ENCODE measurements around the gene GGT6. TPM values are rescaled to one million over a fixed set of nuclear protein-coding genes. Genes with fewer than 3 reads are reported as not detected.

Gene GGT6
- total RNA-seq, 1 donor from 2014 or later, result not detected

- peak overlapping the region in 1 of 2 donors; percentile 26 for H3K27ac ChIP-seq
- H3K9me3 ChIP-seq, result no peaks in the 10 kb centered on the region
- no peak for DNase-seq (ENCODE audit: low spot score in 2 of 2)
- peaks cover 4 to 14% of the 10 kb centered on the region in 2 donors for H3K4me1 ChIP-seq
- TF ChIP-seq, protein P1, sequence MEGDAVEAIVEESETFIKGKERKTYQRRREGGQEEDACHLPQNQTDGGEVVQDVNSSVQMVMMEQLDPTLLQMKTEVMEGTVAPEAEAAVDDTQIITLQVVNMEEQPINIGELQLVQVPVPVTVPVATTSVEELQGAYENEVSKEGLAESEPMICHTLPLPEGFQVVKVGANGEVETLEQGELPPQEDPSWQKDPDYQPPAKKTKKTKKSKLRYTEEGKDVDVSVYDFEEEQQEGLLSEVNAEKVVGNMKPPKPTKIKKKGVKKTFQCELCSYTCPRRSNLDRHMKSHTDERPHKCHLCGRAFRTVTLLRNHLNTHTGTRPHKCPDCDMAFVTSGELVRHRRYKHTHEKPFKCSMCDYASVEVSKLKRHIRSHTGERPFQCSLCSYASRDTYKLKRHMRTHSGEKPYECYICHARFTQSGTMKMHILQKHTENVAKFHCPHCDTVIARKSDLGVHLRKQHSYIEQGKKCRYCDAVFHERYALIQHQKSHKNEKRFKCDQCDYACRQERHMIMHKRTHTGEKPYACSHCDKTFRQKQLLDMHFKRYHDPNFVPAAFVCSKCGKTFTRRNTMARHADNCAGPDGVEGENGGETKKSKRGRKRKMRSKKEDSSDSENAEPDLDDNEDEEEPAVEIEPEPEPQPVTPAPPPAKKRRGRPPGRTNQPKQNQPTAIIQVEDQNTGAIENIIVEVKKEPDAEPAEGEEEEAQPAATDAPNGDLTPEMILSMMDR (IDR thresholded peaks at IDR 0.05), result peak in 1 of 3 experiments; percentile 21
- no peaks in the 10 kb centered on the region for H3K27me3 ChIP-seq
- intact Hi-C loops (cut with DNase I), result loop anchor here (5.0 kb wide), 1 partner anchor 119 kb away; no protein-coding TSS in a partner anchor
- H3K36me3 ChIP-seq, result peaks cover 65 to 79% of the 10 kb centered on the region in 2 donors
- no peak overlapping the region for H3K4me3 ChIP-seq
Measured at GRCh38 chr17:4541328-4542002, 18.9 kb downstream of the GGT6 start.

DNA sequence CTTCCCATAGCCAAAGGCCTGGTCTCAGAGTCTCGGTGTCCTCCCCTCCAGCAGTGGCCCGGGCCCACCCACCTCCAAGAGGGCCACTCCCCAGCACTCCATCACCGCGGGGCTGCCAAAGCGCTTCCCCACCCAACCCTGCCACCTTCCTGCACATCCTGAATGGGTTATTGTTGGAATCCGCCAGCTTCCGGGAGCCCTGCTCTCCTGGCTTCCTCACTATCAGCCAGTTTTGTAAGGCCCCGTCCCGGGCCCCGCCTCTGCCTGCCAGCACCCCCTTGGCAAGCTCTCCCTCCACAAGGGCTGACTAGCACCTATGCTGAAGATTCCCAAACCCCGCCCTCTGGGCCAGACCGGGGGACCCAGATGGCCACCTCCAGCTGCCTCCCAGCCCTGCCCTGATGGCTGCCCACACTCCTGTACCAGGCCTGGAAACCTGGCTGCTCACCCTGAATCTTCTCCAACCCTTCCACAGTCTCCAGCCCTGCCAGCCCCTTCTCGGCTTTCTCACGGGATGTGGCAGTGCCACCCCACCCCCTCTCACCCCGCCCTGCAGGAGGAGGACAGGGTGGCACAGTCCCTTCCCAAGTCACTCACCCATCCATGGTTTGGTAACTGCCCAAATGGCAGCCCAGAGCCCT lies 19.6 kb downstream of the GGT6 start:
- peaks cover 63 to 74% of the 10 kb centered on the region in 2 donors for H3K36me3 ChIP-seq
- TF ChIP-seq, protein P1 (IDR thresholded peaks at IDR 0.05), result no peak
- intact Hi-C loops (cut with DNase I), result loop anchor here (5.0 kb wide), 1 partner anchor 119 kb away; no protein-coding TSS in a partner anchor
- no peak for DNase-seq (ENCODE audit: low spot score in 2 of 2)
- H3K27ac ChIP-seq, result peak overlapping the region in 1 of 2 donors; percentile 26
- H3K9me3 ChIP-seq, result no peaks in the 10 kb centered on the region
- no peaks in the 10 kb centered on the region for H3K27me3 ChIP-seq
- peaks cover 4 to 20% of the 10 kb centered on the region in 2 donors for H3K4me1 ChIP-seq
- no peak overlapping the region for H3K4me3 ChIP-seq

- peaks cover 4 to 20% of the 10 kb centered on the region in 2 donors for H3K4me1 ChIP-seq
- no peak for DNase-seq (ENCODE audit: low spot score in 2 of 2)
- H3K4me3 ChIP-seq, result no peak overlapping the region
- no peaks in the 10 kb centered on the region for H3K27me3 ChIP-seq
- H3K36me3 ChIP-seq, result peaks cover 60 to 68% of the 10 kb centered on the region in 2 donors
- TF ChIP-seq, protein P1 (IDR thresholded peaks at IDR 0.05), result no peak
- no peaks in the 10 kb centered on the region for H3K9me3 ChIP-seq
- no peak overlapping the region for H3K27ac ChIP-seq
- intact Hi-C loops (cut with DNase I), result loop anchor here (5.0 kb wide), 1 partner anchor 118 kb away; no protein-coding TSS in a partner anchor
Measured at GRCh38 chr17:4540224-4540651, 20.1 kb downstream of the GGT6 start.

- TF ChIP-seq, protein P1 (IDR thresholded peaks at IDR 0.05), result no peak
- Histone ChIP-seq H3K4me3 (no peak overlapping the region), H3K9me3 (no peaks in the 10 kb centered on the region), H3K27me3 (no peaks in the 10 kb centered on the region), H3K4me1 (peaks cover 4 to 20% of the 10 kb centered on the region in 2 donors), H3K36me3 (peaks cover 55 to 63% of the 10 kb centered on the region in 2 donors), H3K27ac (no peak overlapping the region)
- DNase-seq (ENCODE audit: low spot score in 2 of 2), result no peak
- intact Hi-C loops (cut with DNase I), result loop anchor here (5.0 kb wide), 1 partner anchor 117 kb away; no protein-coding TSS in a partner anchor
Measured at GRCh38 chr17:4539576-4540223, 20.7 kb downstream of the GGT6 start.

DNA sequence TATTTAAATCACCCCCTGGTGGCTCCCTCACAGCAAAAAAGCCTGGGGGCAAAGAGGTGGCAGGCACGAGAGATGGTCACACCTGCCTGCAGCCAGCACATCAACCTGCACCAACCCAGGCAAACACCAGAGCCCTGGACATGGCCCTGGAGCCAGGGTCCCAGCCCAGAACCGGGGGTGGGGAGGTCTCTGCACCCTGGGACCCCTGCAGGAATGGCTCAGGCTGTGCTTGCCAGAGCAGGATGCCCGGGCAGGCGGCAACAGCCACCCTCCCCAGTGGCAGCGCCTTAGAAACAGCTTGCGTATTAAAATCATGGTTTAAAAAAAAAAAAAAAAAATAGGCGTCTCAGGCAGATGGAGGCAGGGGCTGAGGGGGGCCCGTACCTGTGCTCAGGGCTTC lies 21.4 kb downstream of the GGT6 start:
- intact Hi-C loops (cut with DNase I), result no loop called here
- TF ChIP-seq, protein P1 (IDR thresholded peaks at IDR 0.05), result no peak
- Histone ChIP-seq H3K9me3 (no peaks in the 10 kb centered on the region), H3K27me3 (no peaks in the 10 kb centered on the region), H3K4me3 (no peak overlapping the region), H3K36me3 (peaks cover 48 to 56% of the 10 kb centered on the region in 2 donors), H3K27ac (no peak overlapping the region), H3K4me1 (peaks cover 4 to 20% of the 10 kb centered on the region in 2 donors)
- no peak for DNase-seq (ENCODE audit: low spot score in 2 of 2)

Data from ascending aorta (tissue), 2 donors.